Dedifferentiated amniotic fluid mesenchymal stem cell (primary cell): ENCODE data around the gene RMND5B.
"Not testable (repeated sequence)": the region's sequence is repeated elsewhere in the genome, so short reads cannot be mapped to it uniquely, and the experiment has no call there.

Experiments used
- DNase-seq: peaks from one replicate; pipeline ENCODE4 v3.0.0-alpha.2; 2016; ENCODE audit errors: extremely low spot score

The RMND5B gene, protein sequence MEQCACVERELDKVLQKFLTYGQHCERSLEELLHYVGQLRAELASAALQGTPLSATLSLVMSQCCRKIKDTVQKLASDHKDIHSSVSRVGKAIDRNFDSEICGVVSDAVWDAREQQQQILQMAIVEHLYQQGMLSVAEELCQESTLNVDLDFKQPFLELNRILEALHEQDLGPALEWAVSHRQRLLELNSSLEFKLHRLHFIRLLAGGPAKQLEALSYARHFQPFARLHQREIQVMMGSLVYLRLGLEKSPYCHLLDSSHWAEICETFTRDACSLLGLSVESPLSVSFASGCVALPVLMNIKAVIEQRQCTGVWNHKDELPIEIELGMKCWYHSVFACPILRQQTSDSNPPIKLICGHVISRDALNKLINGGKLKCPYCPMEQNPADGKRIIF

GRCh38 chr5:178130576-178131445, at the start of gene RMND5B:
RMND5B (plus strand) TSS chr5:178131014; CDS start chr5:178138120, 7,106 bp downstream.
- DNase-seq = peak; percentile 63

DNA sequence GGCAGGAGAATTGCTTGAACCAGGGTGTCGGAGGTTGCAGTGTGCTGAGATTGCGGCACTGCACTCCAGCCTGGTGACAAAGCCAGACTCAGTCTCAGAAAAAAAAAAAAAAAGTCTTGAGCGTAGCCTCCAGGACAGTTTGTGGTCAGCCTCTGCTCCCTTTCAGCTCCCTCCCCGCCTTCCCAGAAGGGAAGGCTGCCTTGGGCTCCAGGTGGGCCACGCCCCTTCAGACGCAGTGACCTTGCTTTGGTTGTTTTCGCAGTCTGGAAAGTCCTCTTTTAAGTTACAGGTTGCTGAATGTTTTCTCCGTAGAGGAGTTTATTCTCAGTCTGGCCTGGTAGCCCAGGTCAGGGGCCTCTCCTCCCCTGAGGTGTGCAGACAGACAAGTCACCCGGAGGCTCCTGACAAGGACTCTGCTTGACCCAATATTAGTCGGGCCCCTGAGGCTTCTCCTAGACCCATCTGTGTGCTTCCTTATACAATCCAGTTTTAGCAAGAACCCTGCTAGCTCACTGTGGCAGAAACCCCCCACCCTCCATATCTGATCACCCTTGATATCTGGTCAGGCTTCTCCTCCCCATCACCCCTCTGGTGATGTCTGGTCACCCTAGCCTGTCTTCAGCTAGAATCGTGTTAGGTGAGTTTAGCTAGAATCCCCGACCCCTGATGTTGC, 49.1 kb upstream of the RMND5B start:
- no peak for DNase-seq

- DNase-seq = peak; percentile 65
Measured at GRCh38 chr5:178083922-178084321, 46.9 kb upstream of the RMND5B start.

DNA sequence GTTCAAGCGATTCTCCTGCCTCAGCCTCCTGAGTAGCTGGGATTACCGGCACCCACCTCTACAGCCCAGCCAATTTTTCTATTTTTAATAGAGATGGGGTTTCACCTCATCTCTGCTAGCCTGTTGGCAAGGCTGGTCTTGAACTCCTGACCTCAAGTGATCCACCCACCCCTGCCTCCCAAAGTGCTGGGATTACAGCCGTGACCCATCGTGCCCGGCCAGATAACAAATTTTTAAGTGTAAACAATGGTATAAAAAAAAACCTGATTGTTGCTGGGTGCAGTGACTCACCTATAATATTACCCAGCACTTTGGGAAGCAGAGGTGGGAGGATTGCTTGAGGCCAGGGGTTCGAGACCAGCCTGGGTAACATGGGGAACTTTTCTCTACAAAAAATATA, 45.5 kb upstream of the RMND5B start:
- DNase-seq = no peak

GRCh38 chr5:178086266-178086665, 44.5 kb upstream of the RMND5B start:
- no peak for DNase-seq

DNA sequence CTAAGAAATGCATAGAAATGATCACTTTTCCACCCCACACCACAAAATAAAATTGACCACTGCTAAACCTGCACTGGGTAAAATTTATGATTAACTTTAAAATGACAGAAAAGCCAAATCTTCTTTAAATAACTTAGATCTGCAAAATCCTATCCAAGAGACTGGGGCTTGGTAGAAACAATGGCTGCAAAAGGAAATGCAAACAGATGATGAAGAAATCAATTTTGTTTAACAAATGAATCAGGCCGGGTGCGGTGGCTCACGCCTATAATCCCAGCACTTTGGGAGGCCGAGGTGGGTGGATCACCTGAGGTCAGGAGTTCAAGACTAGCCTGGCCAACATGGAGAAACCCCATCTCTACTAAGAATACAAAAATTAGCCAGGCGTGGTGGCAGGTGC, 43.6 kb upstream of the RMND5B start:
- DNase-seq = not testable (repeated sequence)

DNA sequence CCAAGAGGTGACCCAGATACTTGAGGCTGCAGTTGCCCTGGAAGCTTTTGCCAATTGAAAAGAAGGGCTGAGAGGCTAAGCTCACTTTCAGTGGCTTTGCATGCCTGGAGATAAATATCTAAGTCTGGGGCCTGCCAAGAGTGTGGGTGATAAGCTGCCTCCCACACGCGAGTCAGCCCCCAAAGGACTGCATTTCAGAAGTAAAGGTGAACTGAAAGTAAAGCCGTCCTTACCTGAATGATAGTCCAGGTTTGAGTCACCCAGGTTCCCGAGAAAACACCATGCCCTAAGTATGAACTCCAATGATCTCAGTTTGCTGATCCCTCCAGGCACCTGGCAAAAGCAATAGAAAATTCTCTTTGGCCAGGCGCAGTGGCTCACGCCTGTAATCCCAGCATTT, 40.0 kb upstream of the RMND5B start:
- DNase-seq = no peak

DNA sequence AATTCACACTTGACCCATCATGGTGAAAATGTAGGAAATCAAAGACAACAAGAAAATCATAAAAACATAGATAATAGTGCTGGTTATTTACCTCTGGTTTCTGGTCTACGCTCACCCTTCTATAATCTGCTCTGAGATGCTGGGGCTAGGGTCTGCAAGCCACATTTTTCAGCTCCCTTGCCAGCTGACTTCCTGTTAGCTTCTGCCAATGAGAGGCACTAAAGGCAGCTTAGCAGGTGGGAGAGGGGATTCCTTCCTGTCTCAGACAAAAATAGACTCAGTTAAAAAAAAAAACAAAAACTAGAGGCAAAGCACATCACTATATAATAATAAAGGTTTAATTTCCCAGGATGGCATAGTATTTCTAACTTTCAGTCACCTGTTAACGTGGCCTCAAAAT, 37.7 kb upstream of the RMND5B start:
- DNase-seq = no peak

- no peak for DNase-seq
Measured at GRCh38 chr5:178094345-178094744, 36.5 kb upstream of the RMND5B start.

DNA sequence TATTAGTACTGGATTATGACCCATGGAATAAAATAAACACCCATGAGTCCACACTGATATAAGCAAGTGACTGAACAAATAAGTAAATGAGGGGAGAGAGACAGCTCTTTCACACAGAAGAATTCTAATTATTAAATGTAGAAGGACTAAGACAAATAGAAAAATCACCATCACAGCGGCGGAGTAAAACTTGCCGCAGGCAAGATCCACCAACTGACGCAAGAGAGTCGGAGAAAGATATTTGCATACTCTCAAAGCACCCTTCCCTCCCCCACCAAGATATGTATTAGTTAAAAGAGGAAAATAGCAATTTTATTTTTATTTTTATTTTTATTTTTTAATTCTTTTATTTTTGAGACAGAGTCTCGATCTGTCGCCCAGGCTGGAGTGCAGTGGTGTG, 32.1 kb upstream of the RMND5B start:
- no peak for DNase-seq

- DNase-seq = no peak
Measured at GRCh38 chr5:178103612-178104011, 27.2 kb upstream of the RMND5B start.

DNA sequence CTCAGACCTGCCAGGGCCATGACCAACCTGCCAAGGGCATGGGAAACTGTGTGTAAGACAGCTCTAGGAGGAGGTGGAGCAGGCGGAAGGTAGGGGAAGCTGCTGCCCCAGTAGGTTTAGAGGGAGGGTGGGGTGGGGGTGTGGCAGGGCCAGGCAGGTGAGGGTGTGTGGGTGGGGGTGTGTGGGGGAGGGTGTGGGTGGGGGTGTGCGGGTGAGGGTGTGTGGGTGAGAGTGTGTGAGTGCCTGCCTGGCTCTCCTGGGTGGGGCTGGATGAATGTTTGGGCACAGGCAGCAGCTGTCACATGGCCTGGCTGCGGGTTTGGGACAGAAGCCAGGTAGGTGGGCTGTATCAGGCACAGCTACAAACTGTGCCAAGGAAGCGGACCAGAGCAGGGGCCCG, 26.3 kb upstream of the RMND5B start:
- no peak for DNase-seq

GRCh38 chr5:178106086-178106485, 24.7 kb upstream of the RMND5B start:
- DNase-seq = no peak

- DNase-seq = no peak
Measured at GRCh38 chr5:178106556-178107239, 24.1 kb upstream of the RMND5B start.

DNA sequence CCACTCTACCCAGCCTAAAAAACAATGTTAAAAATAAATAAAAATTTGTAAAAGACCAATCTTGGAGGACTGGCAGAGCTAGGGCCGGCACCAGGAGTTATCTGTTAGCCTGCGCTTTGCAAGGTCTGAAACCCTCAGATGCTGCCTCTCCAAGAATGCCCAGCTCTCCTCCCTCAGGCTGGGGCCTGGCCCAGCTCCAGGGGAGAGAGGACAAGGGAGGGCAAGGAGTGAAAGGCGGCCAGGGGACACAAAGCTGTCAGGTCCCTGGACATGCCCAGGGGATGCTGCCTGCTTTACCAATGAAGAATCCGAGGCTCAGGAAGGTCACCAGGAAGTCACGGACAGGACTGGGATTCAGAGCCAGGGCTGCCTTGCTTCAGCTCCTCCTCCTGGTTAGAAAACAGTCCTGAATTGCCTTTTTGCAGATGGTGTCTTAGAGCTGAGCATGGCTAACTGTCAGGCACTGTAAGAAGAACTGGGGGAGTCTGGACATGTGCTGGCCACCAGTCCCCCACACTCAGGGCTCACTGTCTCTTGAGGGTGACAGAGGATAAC, 23.0 kb upstream of the RMND5B start:
- no peak for DNase-seq

DNA sequence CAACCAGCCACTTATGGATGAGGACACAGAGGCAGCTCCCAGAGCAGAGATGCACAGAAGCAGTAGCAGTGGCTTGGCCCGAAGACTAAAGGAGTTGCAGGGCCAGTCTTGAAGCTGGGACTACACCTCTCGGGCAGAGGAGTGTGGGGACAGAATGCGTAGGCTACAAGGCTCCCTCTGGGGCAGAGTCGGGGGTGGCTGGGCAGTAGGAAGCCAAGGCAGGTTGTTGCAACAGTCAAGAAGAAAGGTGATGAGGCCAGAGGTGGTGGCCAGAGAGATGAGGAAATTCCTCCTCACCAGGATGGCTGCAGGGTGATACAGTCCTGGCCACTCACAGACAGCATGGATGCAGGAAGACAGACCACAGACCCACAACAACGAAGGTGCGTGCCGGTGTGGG, 22.4 kb upstream of the RMND5B start:
- no peak for DNase-seq

GRCh38 chr5:178108966-178109365, 21.8 kb upstream of the RMND5B start:
- DNase-seq = no peak

DNA sequence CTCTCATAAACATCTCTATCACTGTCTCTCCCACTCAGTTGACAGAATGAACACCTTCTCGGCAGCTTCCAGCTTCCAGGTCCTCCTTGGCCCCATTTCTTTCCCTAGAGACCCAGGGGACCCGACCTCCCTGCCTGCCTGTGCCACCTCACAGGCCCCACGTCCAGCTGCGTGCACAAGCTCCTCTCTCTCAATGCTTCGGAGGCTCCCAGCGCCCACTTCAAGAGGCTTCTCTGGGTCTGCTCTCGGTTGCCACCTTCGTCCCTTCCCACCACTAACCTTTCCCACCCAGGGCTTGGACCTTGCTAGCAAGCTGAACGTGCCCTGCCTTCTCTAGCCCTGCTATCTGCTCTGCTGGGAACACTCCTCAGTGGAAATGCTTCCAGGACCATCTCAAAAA, 20.3 kb upstream of the RMND5B start:
- DNase-seq = no peak

DNA sequence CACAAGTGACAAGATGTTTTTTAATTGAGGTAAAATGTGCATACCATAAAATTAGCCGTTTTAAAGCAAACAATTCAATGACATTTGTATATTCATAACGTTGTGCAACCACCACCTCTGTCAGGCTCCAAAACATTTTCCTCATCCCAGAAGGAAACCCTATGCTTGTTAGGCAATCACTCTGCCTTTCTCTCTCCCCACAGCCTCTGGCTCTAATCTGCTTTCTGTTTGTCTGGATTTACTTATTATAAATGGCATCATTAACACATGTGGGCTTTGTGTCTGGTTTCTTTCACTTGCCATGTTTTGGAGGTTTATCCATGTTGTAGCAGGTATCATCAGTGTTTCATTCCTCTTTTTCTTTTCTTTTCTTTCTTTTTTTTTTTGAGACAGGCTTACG, 18.9 kb upstream of the RMND5B start:
- DNase-seq = peak; percentile 72

DNA sequence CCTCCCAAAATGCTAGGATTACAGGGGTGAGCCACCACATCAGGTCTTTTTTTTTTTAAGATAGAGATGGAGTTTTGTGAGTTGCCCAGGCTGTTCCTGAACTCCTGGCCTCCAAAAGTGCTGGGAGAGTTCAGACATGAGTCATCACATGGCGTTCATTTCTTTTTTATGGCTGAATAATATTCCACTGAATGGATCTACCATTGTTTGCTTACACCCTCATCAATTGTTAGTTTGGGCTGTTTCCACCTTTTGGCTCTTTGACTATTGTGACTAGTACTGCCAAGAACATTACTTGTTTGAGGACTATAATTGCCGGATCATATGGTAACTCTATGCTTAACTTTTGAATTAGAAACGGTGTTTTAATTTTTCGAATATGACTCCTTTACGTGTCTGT, 18.3 kb upstream of the RMND5B start:
- DNase-seq = no peak

GRCh38 chr5:178113141-178113787, 17.6 kb upstream of the RMND5B start, which contains the start of gene N4BP3:
N4BP3 (plus strand) TSS chr5:178113532; CDS start chr5:178119584, 6,052 bp downstream.
- DNase-seq = no peak
